Measurements from ENCODE around the gene TRPC5OS.

Gene TRPC5OS

DNA sequence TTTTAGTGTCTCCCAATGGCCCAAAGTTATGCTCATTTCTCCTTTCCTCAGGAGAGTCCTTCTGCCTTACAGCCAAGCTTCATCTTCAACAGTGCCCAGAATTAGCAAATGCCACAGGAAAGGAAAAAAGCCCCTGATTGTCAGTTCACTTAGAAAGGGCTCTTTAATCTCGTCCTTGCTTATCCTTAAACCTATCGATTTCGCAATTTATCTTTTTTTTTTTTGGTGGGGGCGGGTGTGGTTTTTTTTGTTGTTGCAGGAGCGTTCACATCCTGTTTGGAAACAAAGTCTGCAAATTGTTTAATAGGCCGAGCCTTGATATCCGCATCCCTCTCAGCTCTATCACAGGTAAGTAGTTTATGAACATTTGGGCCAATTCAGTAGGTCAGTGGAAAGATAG lies 20.2 kb downstream of the TRPC5OS start:
- DNase-seq (ENCODE audit: low read depth in 2 of 2) = no peak

DNA sequence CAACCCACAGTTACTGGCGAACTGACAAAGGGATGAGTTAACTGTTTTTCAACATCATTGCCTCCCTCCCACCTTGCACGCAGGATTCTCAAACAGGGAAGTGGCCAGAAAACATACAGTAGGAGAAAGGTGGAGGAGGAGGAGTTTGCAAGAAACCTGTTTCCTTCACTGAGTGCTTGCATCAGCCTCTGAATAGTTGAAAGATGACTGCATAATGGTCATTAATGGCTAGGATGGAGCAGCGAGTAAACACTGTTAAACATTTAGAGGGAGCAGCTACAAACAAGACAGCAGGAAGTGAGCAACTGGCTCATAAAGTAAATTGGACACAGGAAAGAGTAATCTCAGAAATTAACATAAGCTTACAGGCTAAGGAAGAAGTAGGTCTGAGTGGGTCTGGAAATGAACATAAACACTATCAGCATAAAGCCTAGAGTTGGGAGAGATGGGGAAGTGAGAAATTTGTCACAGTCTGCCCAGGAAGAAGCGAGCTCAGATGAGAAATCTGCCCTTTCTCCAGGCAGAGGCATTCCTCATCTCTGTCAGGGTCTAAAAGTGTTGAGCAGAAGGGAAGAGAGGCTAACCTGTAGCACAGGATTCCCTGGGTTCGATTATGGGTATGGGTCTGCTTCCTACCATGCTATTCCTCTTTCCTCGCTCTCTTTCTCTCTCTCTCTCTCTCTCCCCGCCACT lies 38.6 kb downstream of the TRPC5OS start:
- no peak for DNase-seq (ENCODE audit: low read depth in 2 of 2)

DNA sequence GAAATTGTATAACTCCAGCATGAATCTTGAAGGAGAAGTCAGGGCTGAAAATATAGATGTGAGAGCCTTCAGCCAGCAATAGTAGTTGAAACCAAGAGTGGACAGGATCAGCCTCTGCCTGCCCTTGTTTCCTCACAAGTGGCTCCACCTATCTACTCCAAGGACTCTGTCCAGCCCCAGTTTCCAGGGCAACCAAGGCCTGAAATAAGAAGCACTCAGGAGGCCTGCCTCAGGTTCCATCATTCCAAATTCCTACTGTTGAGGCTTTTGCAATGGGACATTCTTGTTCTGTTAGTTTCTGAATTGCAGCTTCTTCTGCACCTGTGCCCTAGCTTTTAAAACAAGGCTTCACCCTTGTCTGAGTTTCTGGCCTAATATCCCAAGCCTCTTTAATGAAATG lies 41.6 kb downstream of the TRPC5OS start:
- no peak for DNase-seq (ENCODE audit: low read depth in 2 of 2)

DNA sequence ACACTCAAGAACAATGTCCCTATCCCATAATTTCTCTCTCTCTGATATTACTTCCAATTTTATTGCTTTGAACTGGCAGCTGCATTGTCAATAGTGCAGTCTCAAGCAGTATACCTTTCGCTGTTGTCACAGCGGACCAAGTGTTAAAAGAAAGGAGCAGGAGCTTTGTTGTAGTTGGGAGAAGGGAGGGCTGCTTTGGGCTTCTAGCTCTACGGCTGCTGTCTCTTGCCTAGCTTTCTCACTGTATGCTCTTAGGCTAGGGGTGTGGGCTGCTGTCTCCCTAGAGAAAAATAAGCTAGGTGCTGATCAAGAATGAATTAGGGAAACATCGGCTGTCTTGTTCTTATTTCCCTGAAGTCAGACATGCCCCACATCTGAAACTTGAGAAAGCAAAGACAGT lies 52.5 kb downstream of the TRPC5OS start:
- no peak for DNase-seq (ENCODE audit: low read depth in 2 of 2)

All from activated CD4-positive, alpha-beta T cell treated with anti-CD3 and anti-CD28 coated beads for 24 hours (primary cell).